ENCODE data around the gene COMMD9. TPM values are rescaled to one million over a fixed set of nuclear protein-coding genes. Genes with fewer than 3 reads are reported as not detected.

Gene COMMD9
- total and polyA plus RNA-seq, 2 experiments from 2014 or later, result 22.4 to 44.1 TPM

GRCh38 chr11:36270701-36271100 lies 18.5 kb downstream of the COMMD9 start (continued):
- TF ChIP-seq EZH2 (IDR thresholded peaks at IDR 0.05; ENCODE audit: low read depth, unreplicated experiment), result no peak
- no peak for TF ChIP-seq CREB1 (CRISPR knock-in tag; IDR thresholded peaks at IDR 0.05; ENCODE audit: low read depth)
- TF ChIP-seq ZNF331 (CRISPR knock-in tag; IDR thresholded peaks at IDR 0.05; ENCODE audit: low read depth), result no peak
- no peak for TF ChIP-seq STAT1 (IDR thresholded peaks at IDR 0.05; ENCODE audit: unreplicated experiment)

GRCh38 chr11:36268337-36268985 lies 20.8 kb downstream of the COMMD9 start:
- Mint-ChIP-seq H3K27ac (no peak overlapping the region), H3K27me3 (ENCODE audit: insufficient read depth, low read depth, poor library complexity) (peaks cover 6% of the 10 kb centered on the region), H3K9me3 (no peaks in the 10 kb centered on the region), H3K4me3 (no peak overlapping the region), H3K4me1 (peaks cover 9% of the 10 kb centered on the region; the same call in 2 of the 3 replicates), H3K36me3 (ENCODE audit: low read depth) (peaks cover 6% of the 10 kb centered on the region)
- Histone ChIP-seq H3K4me2 (no peak overlapping the region), H3K36me3 (ENCODE audit: insufficient read depth) (no peaks in the 10 kb centered on the region), H2AFZ (no peak overlapping the region), H3K4me1 (ENCODE audit: insufficient read depth) (no peaks in the 10 kb centered on the region), H4K20me1 (replicated peaks; ENCODE audit: insufficient read depth) (no peaks in the 10 kb centered on the region), H3K4me3 (no peak overlapping the region), H3K9me2 (ENCODE audit: insufficient read depth) (no peaks in the 10 kb centered on the region), H3K27ac (ENCODE audit: low read depth) (no peak overlapping the region), H3F3A (replicated peaks; ENCODE audit: low read depth) (no peaks in the 10 kb centered on the region), H3K79me2 (replicated peaks; ENCODE audit: insufficient read depth) (no peaks in the 10 kb centered on the region), H3K27me3 (ENCODE audit: insufficient read depth) (no peaks in the 10 kb centered on the region)
- no peak for ATAC-seq
- DNase-seq (ENCODE audit: low spot score), result no peak
- TF ChIP-seq EZH2 (IDR thresholded peaks at IDR 0.05; ENCODE audit: low read depth, unreplicated experiment) (no peak), ZNF331 (CRISPR knock-in tag; IDR thresholded peaks at IDR 0.05; ENCODE audit: low read depth) (no peak), EZH2phosphoT487 (IDR thresholded peaks at IDR 0.05; ENCODE audit: unreplicated experiment) (no peak), NANOG (IDR thresholded peaks at IDR 0.05; ENCODE audit: borderline replicate concordance) (no peak), REST (IDR thresholded peaks at IDR 0.05; ENCODE audit: unreplicated experiment) (no peak), ETS1 (IDR thresholded peaks at IDR 0.05) (no peak), ZNF114 (CRISPR knock-in tag; IDR thresholded peaks at IDR 0.05) (no peak), JUNB (IDR thresholded peaks at IDR 0.05; ENCODE audit: unreplicated experiment) (no peak), CREB1 (CRISPR knock-in tag; IDR thresholded peaks at IDR 0.05; ENCODE audit: low read depth) (no peak), POLR2AphosphoS5 (IDR thresholded peaks at IDR 0.05; ENCODE audit: low read depth) (no peak), CTCF (conservative IDR thresholded peaks at IDR 0.05; ENCODE audit: low read depth in 2 of 2) (no peak)

Measured in GM23338 (cell line).